Measurements from ENCODE around the gene FSD1.

The FSD1 gene

GRCh38 chr19:4360641-4361151, 56.3 kb downstream of the FSD1 start:
- no peaks in the 10 kb centered on the region for H3K4me1 Mint-ChIP-seq
- H3K36me3 Mint-ChIP-seq (ENCODE audit: insufficient read depth) = peaks cover 11% of the 10 kb centered on the region
- H3K4me3 Mint-ChIP-seq = no peak overlapping the region
- no peaks in the 10 kb centered on the region for H3K27me3 Mint-ChIP-seq
- ATAC-seq (replicated peaks; ENCODE audit: extremely low read depth, poor library complexity, severe bottlenecking) (no peak), DNase-seq (ENCODE audit: low spot score in 2 of 2) (no peak)
- no peak overlapping the region for H3K27ac Mint-ChIP-seq (ENCODE audit: low read depth)
- no peaks in the 10 kb centered on the region for H3K9me3 Mint-ChIP-seq

GRCh38 chr19:4361152-4362046, 57.0 kb downstream of the FSD1 start:
- Mint-ChIP-seq H3K27ac (ENCODE audit: low read depth) (no peak overlapping the region), H3K4me1 (no peaks in the 10 kb centered on the region), H3K36me3 (ENCODE audit: insufficient read depth) (peaks cover 10% of the 10 kb centered on the region), H3K4me3 (no peak overlapping the region), H3K9me3 (no peaks in the 10 kb centered on the region), H3K27me3 (no peaks in the 10 kb centered on the region)
- no peak for ATAC-seq (replicated peaks; ENCODE audit: extremely low read depth, poor library complexity, severe bottlenecking)
- DNase-seq (ENCODE audit: low spot score in 2 of 2) = no peak

- Mint-ChIP-seq H3K27ac (ENCODE audit: low read depth) (peak overlapping the region; percentile 25), H3K9me3 (no peaks in the 10 kb centered on the region), H3K4me1 (no peaks in the 10 kb centered on the region), H3K4me3 (no peak overlapping the region), H3K27me3 (no peaks in the 10 kb centered on the region), H3K36me3 (ENCODE audit: insufficient read depth) (peaks cover 10% of the 10 kb centered on the region)
- ATAC-seq (replicated peaks; ENCODE audit: extremely low read depth, poor library complexity, severe bottlenecking) = no peak
- no peak for DNase-seq (ENCODE audit: low spot score in 2 of 2)
Observed at GRCh38 chr19:4362101-4362828, 57.9 kb downstream of the FSD1 start.

- peaks cover 12% of the 10 kb centered on the region for H3K36me3 Mint-ChIP-seq (ENCODE audit: insufficient read depth)
- DNase-seq (ENCODE audit: low spot score in 2 of 2) = no peak
- no peaks in the 10 kb centered on the region for H3K27me3 Mint-ChIP-seq
- no peak overlapping the region for H3K27ac Mint-ChIP-seq (ENCODE audit: low read depth)
- H3K4me1 Mint-ChIP-seq = no peaks in the 10 kb centered on the region
- no peak overlapping the region for H3K4me3 Mint-ChIP-seq
- ATAC-seq (replicated peaks; ENCODE audit: extremely low read depth, poor library complexity, severe bottlenecking) = no peak
- no peaks in the 10 kb centered on the region for H3K9me3 Mint-ChIP-seq
Observed at GRCh38 chr19:4362831-4363545, 58.6 kb downstream of the FSD1 start.

GRCh38 chr19:4363571-4364304, 59.3 kb downstream of the FSD1 start:
- H3K36me3 Mint-ChIP-seq (ENCODE audit: insufficient read depth) = peaks cover 14% of the 10 kb centered on the region
- no peak overlapping the region for H3K27ac Mint-ChIP-seq (ENCODE audit: low read depth)

GRCh38 chr19:4365341-4365740, 60.9 kb downstream of the FSD1 start:
- no peak for DNase-seq (ENCODE audit: low spot score in 2 of 2)
- Mint-ChIP-seq H3K27me3 (no peaks in the 10 kb centered on the region), H3K9me3 (no peaks in the 10 kb centered on the region), H3K36me3 (ENCODE audit: insufficient read depth) (peaks cover 15% of the 10 kb centered on the region), H3K4me1 (peaks cover 17% of the 10 kb centered on the region), H3K27ac (ENCODE audit: low read depth) (no peak overlapping the region), H3K4me3 (no peak overlapping the region)
- ATAC-seq (replicated peaks; ENCODE audit: extremely low read depth, poor library complexity, severe bottlenecking) = no peak

More at GRCh38 chr19:4363571-4364304, 59.3 kb downstream of the FSD1 start:
- no peak for ATAC-seq (replicated peaks; ENCODE audit: extremely low read depth, poor library complexity, severe bottlenecking)
- peaks cover 3% of the 10 kb centered on the region for H3K4me1 Mint-ChIP-seq
- no peaks in the 10 kb centered on the region for H3K27me3 Mint-ChIP-seq
- no peak for DNase-seq (ENCODE audit: low spot score in 2 of 2)
- H3K9me3 Mint-ChIP-seq = no peaks in the 10 kb centered on the region
- no peak overlapping the region for H3K4me3 Mint-ChIP-seq

GRCh38 chr19:4365791-4366665, 61.6 kb downstream of the FSD1 start:
- ATAC-seq (replicated peaks; ENCODE audit: extremely low read depth, poor library complexity, severe bottlenecking) (no peak), DNase-seq (ENCODE audit: low spot score in 2 of 2) (no peak)
- peaks cover 14% of the 10 kb centered on the region for H3K36me3 Mint-ChIP-seq (ENCODE audit: insufficient read depth)
- peaks cover 24% of the 10 kb centered on the region for H3K4me1 Mint-ChIP-seq
- H3K27ac Mint-ChIP-seq (ENCODE audit: low read depth) = peak overlapping the region; percentile 38
- no peaks in the 10 kb centered on the region for H3K9me3 Mint-ChIP-seq
- no peak overlapping the region for H3K4me3 Mint-ChIP-seq
- no peaks in the 10 kb centered on the region for H3K27me3 Mint-ChIP-seq

GRCh38 chr19:4366666-4367335, 62.4 kb downstream of the FSD1 start:
- Mint-ChIP-seq H3K4me1 (peaks cover 28% of the 10 kb centered on the region), H3K36me3 (ENCODE audit: insufficient read depth) (peaks cover 14% of the 10 kb centered on the region), H3K4me3 (no peak overlapping the region), H3K27me3 (no peaks in the 10 kb centered on the region), H3K27ac (ENCODE audit: low read depth) (peak overlapping the region; percentile 38), H3K9me3 (no peaks in the 10 kb centered on the region)
- no peak for DNase-seq (ENCODE audit: low spot score in 2 of 2)
- ATAC-seq (replicated peaks; ENCODE audit: extremely low read depth, poor library complexity, severe bottlenecking) = no peak

- H3K27me3 Mint-ChIP-seq = no peaks in the 10 kb centered on the region
- peaks cover 34% of the 10 kb centered on the region for H3K4me1 Mint-ChIP-seq
- H3K9me3 Mint-ChIP-seq = no peaks in the 10 kb centered on the region
Observed at GRCh38 chr19:4367336-4367723, 62.9 kb downstream of the FSD1 start.

GRCh38 chr19:4367781-4368127, 63.4 kb downstream of the FSD1 start:
- H3K4me1 Mint-ChIP-seq = peaks cover 38% of the 10 kb centered on the region
- H3K36me3 Mint-ChIP-seq (ENCODE audit: insufficient read depth) = peaks cover 12% of the 10 kb centered on the region
- H3K27ac Mint-ChIP-seq (ENCODE audit: low read depth) = peak overlapping the region; percentile 25
- peak overlapping the region; percentile 86 for H3K4me3 Mint-ChIP-seq
- ATAC-seq (replicated peaks; ENCODE audit: extremely low read depth, poor library complexity, severe bottlenecking) (no peak), DNase-seq (ENCODE audit: low spot score in 2 of 2) (no peak)
- H3K9me3 Mint-ChIP-seq = no peaks in the 10 kb centered on the region
- H3K27me3 Mint-ChIP-seq = no peaks in the 10 kb centered on the region

More at GRCh38 chr19:4367336-4367723, 62.9 kb downstream of the FSD1 start:
- H3K36me3 Mint-ChIP-seq (ENCODE audit: insufficient read depth) = peaks cover 11% of the 10 kb centered on the region
- H3K27ac Mint-ChIP-seq (ENCODE audit: low read depth) = peak overlapping the region; percentile 25
- DNase-seq (ENCODE audit: low spot score in 2 of 2) (no peak), ATAC-seq (replicated peaks; ENCODE audit: extremely low read depth, poor library complexity, severe bottlenecking) (no peak)
- peak overlapping the region; percentile 86 for H3K4me3 Mint-ChIP-seq
